ENCODE results near the gene BGN.

Gene BGN

DNA sequence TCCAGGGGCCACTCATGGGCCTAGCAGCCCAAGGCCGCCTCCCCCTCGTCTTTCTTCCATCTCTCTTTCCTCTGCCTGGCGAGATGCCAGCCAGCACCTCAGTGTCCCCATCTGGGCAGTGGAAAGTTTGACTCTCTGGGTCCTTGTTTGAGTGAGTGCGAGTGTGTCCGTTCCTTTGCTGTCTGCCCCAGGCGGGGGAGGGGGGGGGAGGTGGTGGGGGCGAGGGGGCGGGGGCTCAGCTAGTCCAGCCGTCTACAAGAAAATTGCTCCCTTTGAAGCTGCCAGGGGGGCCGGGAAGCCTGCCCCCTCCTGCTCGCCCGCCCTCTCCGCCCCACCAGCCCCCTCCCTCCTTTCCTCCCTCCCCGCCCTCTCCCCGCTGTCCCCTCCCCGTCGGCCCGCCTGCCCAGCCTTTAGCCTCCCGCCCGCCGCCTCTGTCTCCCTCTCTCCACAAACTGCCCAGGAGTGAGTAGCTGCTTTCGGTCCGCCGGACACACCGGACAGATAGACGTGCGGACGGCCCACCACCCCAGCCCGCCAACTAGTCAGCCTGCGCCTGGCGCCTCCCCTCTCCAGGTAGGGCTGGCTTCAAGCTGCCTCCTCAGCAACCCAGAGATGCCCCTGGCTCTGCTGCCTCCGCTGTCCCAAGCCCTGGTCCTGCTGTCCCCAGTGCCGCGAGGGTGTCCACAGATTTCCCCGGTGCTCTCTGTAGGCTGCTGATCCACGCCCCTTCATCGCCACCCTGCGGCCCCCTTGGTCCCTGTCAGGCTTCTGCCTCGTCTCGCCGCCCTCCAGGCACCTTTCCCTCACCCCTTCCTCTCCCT, at the start of gene BGN:
TSS of gene BGN (plus strand) at position 440 of the 821 bp plus-strand sequence. CDS start 9,652 bp downstream, outside the sequence.
- peak; percentile 69 for DNase-seq (ENCODE audit: low spot score)

DNA sequence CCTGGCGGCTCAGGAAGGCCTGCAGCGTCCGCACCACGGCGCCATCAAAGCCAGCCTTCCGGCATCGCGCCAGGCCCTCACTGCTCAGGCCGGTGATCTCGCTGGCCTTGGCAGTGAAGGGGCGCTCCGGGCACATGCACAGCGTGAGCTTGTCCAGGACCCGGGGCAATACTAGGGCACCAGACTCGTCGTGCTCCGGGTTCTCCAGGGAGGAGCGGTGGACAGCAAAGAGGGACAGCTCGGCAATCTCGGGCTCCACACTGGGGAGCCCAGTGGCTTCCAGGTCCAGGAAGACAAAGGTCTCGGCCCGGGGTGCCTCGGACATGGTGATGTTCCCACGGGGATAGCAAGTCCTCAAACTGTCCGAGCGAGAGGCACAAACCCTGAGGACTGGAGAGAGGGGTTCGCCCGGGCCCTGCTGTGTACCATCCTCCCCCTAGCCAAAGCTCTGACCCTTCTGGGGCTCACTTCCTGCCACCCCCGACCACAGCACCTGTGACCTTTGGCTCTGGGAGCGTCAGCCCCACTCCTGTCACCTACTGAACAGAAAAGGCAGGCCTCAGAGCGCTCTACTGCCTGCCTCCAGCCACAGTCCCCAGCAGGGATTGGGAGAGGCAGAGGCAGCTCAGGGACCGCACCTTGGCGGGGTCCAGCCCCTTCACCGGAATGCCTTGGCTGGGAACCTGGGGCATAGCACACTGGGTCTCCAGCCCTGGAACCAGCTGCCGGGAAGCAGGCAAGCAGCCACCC, 49.5 kb upstream of the BGN start:
- DNase-seq (ENCODE audit: low spot score), result no peak

DNA sequence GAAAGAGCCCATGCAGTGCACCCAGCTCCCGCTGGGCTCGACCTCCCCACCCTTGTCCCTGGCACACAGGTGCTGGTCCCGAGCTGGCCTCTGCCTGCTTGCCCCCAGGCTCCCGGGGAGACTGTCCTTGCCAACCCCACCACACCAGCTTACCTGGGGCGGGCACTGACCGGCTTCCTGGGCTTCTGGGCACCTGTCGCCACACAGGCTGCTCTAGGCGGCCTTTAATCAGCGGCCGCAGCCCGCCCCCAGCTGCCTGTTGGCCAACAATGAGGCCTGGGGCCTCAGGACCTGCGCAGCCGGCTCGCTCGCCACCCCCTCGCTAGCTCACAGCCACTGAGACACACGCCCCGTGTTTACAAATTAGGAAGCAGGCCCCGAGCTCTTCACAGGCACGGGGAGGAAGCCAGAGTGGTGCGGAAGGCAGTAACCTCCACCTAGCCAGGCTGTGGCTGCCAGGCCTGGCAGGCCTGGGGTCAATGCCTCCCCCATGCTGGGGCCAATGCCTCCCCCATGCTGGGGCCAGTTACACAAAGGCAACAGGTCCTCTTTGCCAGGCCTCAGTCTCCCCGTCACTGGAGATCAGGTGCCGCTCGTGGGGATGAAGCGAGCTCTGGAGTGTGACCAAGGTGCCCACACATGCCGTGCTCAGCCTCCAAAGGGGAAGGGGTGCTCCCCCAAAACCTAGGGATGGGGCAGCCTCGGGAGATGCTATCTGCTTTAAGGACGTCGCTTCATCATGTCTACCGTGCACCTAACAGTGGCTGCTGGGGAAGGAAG, 48.7 kb upstream of the BGN start, which contains the start of gene TREX2:
TSS of gene TREX2 (minus strand) at position 201 of the 780 bp plus-strand sequence. CDS start 626 bp downstream, outside the sequence.
- DNase-seq (ENCODE audit: low spot score), result no peak

DNA sequence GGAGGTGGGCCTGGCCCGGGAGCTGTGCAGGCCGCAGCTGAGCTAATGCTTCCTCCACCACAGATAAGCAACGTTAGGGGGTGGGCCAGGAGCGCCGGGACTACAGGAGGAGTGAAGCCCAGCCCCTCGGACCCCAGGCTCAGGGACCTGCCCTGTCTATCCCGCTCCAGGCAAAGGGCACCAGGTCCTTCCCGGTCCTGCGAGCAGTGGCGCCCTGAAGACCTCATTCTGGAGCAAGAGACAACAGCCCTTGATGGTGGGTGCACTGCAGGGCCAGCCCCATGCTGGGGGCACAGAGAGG, 48.2 kb upstream of the BGN start:
- DNase-seq (ENCODE audit: low spot score), result no peak

DNA sequence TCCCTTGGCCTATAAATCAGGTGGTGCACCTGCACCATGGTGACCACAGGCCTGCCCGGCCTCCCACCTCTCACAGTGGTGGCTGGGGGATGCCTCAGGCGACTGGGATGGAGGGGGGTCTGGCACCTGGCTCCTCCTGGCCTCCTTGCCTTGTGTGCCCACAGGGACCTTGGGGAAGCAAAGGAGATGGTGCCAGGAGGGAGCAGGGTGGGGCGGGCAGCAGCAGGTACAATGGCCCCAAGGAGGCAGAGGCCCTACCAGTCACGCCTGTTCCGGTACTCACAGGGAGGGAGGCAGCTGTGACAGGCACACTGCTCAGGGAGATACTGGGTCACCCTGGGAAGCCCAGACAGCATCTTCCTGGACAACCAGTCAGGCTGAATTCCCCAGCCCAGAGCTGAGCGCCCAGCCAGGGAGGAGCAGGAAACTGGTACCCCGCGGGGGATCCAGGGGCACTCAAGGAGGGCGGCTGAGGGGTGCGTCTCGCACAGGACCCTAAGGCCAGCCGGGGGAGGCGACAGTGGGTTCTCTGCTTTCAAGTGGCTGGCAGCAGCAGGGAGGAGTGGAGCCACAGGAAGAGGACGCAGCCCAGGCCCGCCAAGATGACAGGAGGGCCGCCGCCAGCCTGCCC, 47.7 kb upstream of the BGN start:
- no peak for DNase-seq (ENCODE audit: low spot score)

DNA sequence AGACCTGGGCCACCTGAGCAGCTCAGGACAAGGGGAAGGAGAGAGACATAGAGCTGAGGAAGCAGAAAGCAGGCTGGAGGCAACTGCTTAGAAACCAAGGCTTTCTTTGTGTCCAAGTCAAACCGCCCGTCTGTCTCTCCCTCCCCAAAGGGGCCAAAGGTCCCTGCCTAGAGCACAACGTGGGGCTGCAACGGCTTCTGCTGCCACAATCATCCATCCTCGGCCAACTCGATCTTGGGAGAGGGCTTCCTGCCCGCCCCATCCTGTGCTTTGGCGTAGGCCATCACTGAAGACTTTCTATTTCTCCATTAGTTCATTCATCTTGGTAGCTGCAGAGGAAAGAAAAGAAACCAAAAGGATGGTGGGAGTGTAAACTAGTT, 47.2 kb upstream of the BGN start:
- no peak for DNase-seq (ENCODE audit: low spot score)

DNA sequence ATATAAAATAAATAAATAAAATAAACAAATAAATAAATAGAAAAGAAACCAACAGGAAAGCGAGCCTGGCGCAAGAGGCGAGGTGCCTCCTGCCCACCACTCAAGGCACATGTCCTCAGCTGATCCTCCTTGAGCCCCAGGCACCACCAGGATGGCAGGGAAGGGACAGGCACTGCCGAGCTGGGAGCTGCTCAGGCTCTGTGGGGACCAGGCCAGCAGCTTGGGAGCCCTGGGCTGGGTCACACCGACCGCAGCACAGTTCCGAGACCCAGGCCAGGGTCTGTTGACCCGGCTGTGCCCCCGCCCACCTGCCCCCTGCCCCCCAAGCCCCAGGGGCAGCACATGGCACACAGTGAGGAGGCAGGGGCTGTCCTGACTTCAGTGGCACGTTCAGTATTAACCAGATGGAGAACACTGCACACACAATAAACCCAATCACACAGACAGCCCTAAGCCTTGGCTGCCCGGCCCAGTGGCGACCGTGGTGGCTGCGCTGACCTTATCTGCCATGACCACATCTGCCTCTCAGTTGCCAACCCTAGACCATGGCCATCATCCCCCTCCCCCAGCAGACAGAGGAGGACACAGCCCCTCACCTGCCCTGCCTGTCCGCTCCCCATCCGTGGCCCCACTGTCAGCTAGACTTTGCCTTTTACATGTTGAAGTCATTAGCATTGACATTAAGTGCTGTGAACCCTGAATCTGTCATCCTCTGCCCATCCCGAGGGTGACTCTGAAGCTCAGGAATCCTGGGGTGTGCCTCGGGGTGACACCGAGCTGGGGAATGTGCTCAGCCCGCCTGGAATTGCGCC, 46.0 kb upstream of the BGN start:
- no peak for DNase-seq (ENCODE audit: low spot score)

DNA sequence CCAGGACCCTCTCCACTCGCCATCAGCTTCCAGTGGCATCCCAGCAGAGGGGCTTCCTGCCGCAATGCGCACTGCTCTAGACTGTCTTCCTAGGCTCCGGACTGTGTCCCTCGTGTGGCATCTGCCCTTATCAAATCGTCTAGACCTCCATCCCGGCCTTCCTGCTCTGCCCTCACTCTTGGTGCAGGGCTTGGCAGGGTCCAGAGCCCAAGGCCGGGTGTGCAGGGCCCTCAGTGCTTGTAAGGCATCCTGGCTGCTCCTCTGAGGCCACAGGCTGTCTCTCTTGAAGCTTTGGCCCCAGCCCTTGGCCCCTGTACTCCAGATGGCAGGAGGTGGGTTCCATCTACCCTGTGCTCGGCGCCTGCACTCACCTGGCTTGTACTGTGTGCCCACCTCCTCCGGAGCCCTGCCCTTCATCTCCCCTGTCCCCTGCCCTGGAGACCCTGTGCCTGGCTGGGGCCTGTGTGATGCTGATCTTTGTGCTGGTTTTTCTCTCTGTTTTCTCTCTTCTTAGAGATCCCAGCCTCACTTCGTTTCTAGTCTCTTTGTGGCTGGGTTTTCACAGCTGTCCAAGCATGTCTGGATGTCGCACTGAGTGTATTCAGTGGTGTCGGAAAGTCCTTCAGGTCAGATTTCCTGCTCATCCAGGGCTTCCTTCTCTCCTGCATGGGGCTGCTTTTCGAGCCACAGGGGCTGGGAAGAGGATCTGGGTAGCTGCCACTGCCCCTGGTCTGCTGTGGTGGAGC, 45.2 kb upstream of the BGN start:
- DNase-seq (ENCODE audit: low spot score), result no peak

DNA sequence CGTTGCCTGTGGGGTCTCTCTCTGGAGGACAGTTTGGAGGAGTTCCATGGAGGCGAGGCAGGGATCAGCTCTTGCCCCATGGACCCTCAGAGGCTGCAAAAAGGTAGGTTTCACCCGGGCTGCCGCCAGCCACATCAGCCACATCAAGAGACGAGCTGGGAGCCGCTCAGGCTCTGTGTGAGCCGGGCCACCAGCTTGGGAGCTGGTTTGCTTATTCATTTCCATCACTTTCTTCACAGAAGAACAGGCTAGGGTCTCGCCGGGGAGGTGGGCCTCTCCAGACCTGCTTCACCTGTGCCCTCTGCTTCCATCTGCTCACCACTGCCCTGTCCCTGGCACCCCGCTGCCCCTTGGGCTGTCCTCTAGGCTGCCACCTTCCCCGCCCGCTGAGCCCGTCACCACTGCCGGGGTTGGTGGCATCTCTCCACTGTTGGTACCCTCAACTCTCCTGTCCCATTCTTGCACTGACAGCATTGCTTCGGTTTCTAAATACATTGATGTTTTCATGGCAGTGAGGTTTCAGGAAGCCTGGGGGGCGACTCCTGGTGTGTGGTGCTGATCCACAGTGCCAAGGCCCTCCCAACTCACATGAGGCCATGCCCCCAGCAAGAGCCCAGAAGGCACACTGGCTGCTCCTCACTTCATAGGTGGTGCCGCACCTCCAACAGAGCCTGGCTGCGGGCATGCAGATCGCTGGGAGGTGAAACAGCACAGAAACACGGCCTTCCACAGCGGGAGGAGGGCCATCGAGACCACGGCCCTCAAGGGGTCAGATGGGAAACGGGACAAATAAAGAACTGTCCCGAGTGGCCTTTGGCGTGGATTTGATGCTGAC, 44.4 kb upstream of the BGN start:
- no peak for DNase-seq (ENCODE audit: low spot score)

DNA sequence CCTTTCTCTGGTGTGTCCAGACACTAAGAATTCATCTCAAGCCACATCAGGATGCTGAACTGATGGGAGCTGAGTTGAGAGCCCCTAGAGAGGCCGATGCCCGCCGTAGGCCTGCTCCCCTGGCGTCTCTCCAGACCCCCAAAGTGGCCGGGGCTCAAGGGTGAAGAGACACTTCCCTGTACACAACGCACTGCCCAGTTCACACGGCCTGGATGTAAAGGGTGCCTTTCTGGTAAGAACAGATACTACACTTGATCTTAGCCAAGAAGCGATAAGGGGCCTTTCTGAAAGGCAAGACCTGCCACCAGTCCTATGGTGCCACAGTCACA, 43.9 kb upstream of the BGN start:
- DNase-seq (ENCODE audit: low spot score), result no peak

DNA sequence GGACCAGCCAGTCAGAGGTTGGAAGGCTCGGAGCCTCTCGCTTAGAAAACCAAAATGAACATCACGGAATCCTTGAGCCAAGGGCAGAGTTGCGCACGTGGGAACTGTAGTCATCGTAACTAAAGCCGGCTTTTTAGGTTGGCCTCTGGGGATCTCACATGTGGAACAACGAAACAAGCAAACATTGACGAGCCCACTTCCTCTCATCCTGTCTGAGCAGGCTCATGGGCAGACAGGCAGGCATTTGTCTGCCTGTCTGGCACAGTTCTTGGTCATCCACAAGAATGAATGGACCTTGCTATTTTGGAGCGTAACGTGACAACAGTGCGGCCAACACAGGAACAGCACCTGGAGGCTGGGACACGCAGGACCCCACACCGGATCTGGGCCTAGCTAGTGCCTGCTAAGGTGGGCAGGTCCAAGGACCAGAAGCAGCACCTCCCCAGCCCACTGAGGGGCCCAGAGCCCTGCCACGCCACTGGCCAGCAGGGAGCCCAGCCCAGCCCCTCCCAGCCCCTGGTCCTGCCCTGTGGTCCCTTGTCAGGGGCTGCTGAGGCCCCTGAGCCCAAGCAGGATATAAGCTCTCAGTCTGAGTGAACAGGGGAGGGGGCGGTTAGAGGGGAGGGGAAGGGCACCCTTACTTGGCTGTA, 39.8 kb upstream of the BGN start:
- no peak for DNase-seq (ENCODE audit: low spot score)

DNA sequence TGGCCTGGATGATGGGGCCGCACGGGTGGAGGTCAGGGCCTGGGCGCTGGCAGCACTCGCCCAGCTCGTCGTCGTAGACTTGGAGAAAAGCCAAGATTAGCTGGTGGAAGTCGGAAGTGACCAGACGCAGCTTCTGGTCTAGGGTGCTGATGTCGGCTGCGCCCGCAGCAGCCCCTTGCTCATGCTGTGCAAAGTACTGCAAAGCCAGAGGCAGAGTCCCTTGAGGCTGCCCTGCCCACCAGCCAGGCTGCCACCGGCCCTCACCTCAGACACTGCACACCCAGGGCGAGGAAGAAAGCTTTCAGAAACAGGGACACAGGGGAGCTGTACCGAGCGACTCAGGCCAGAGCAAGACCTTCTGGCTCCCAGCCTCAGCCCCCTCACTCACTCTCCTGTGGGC, 39.2 kb upstream of the BGN start:
- no peak for DNase-seq (ENCODE audit: low spot score)

DNA sequence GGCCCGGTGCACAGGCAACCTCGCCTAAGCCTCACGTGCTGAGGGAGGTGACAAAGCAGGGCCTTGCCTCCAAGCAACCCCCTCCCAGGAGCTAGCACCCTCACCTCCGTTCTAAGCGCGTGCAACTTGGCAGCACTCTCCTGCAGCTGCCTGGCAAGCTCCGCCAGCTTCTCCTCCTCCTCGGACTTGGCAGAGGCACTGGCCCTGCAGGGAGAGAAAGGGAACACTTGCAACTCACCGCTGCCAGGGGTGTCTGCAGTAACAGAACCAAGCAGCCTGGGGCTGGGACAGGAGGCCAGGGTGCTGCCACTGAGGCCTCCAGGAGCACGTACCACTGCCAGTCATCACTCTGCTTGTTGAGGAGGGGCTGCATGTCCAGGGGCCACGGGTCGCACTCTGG, 38.6 kb upstream of the BGN start:
- no peak for DNase-seq (ENCODE audit: low spot score)

DNA sequence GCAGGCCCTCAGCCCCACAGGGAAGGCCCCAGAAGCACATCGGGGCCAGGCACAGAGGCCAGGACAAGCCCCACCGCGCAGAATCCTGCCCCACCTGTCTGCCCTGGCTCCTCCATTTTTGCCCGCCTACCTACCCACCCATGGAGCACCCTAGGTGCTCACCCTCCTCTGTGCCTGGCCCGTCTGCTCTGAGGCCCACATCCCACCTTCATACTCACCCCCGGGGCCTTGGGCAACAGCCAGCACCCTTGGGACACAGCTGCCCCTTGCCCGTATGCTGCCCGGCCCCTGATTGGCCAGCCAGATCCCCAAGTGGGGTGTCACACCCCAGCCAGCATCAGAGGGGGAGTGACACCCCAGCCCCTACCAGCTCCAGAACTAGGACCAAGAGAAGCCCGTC, 38.1 kb upstream of the BGN start:
- DNase-seq (ENCODE audit: low spot score), result no peak

DNA sequence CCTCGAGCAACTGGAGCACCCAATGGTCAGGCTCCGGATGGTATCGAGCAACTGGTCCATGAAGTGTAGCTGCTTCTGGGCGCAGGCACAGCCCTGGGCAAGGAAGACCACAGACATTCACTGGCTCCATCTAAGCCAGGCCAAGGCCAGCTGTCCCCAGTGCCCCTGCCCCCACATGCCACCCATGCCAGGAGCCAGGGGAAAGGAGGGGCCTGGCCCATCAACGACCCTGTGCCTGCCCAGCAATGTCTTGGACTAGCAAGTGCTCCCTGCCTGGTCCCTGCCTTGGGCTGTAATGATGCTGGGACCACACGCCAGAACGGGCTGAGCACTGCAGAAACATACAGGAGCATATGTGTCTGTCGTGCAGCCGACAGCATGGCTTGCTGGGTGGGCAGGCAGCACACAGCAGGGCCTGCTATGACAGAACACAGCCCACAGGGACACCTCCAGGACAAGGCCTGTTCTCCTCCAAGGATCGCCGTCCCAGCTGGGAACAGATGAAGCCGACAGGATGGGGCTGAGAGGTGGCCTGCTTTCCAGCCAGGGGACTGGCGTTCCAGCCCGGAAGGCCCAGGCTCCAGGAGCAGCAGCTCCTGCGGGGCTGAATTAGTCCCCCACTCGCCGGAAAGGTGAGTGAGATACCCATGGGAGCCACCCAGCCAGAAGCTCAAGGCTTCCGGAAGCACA, 37.5 kb upstream of the BGN start:
- no peak for DNase-seq (ENCODE audit: low spot score)

DNA sequence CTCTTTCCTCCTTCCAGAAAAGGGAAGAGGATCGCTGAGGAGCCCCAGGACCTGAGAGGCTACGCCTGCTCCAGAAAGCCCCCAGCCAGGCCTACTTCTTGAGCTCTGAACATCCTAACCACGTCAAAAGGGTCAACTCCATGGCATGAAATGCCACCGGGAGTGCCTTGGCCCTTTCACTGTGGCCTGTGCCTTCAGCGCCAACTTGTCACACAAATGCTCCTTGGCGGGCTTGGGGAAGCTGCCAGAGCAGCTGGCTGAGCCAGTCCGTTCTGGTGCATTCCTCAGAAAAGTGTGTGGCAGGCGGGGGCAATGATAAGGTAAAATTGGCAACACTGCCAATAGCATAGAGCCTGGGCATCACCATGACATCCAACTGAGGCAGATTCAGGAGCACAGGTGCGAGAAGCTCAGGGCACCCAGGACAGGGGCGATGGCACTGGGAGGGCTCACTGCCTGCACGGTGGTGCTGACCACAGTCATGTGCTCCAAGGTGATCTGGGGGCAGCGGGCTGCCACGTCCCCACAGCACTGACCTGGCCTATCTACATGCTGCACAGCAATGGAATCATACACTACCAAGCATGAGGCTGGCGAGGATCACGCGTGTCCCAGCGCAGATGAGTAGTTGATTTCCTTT, 36.8 kb upstream of the BGN start:
- DNase-seq (ENCODE audit: low spot score), result no peak

DNA sequence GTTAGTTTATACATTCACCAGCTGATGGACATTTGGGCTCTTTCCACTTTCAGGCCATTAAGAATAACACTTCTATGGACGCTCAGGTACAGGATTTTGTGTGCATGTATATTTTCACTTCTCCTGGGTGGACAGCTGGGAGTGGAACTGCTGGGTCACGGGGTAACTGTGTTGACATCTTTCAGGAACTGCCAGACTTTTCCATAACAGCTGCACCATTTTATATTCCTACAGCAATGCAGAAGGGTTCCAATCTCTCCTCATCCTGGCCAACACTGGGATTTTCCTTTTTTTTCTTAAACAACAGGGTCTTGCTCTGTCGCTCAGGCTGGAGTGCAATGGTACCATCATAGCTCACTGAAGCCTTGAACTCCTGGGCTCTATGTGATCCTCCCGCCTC, 36.3 kb upstream of the BGN start:
- DNase-seq (ENCODE audit: low spot score), result no peak

DNA sequence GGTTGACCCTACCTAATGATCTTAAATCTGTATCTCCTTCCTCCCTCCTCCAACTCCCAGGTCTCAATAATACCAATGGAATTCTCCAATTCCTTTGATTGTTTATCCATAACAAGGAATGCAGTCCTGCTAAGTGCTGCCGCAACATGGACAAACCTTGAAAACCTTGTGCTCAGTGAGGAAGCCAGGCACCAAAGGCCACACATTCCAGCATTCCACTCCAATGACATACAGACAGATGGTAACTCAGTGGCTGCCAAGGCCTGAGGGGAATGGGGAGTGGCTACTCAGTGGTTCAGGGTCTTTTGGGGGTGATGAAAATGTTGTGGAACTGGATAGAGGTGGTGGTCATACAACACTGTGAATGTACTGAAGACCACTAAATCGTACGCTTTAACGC, 34.8 kb upstream of the BGN start:
- DNase-seq (ENCODE audit: low spot score), result no peak

All from D341Med (cell line).